Measurements from ENCODE around the gene KCNJ8.
"Not testable (repeated sequence)": the region's sequence is repeated elsewhere in the genome, so short reads cannot be mapped to it uniquely, and the experiment has no call there.

Gene KCNJ8

GRCh38 chr12:21806255-21806654, 31.7 kb upstream of the KCNJ8 start:
- Histone ChIP-seq H3K27me3 (ENCODE audit: control insufficient read depth, insufficient read depth, low read length) (no peaks in the 10 kb centered on the region), H3K4me3 (ENCODE audit: low read depth, low read length) (no peak overlapping the region), H3K4me1 (ENCODE audit: control insufficient read depth, insufficient read depth, low read length) (no peaks in the 10 kb centered on the region), H3K36me3 (ENCODE audit: control insufficient read depth, insufficient read depth, low read length) (no peaks in the 10 kb centered on the region), H3K9ac (ENCODE audit: low read depth, low read length) (no peak overlapping the region), H3K9me3 (ENCODE audit: control insufficient read depth, insufficient read depth, low read length) (no peaks in the 10 kb centered on the region)

- Histone ChIP-seq H3K4me1 (ENCODE audit: control insufficient read depth, insufficient read depth, low read length) (no peaks in the 10 kb centered on the region), H3K4me3 (ENCODE audit: low read depth, low read length) (no peak overlapping the region), H3K9ac (ENCODE audit: low read depth, low read length) (no peak overlapping the region)
Observed at GRCh38 chr12:21801522-21802288, 27.2 kb upstream of the KCNJ8 start.

GRCh38 chr12:21800011-21800410, 25.5 kb upstream of the KCNJ8 start:
- Histone ChIP-seq H3K36me3 (ENCODE audit: control insufficient read depth, insufficient read depth, low read length) (no peaks in the 10 kb centered on the region), H3K9me3 (ENCODE audit: control insufficient read depth, insufficient read depth, low read length) (no peaks in the 10 kb centered on the region), H3K4me1 (ENCODE audit: control insufficient read depth, insufficient read depth, low read length) (no peaks in the 10 kb centered on the region), H3K4me3 (ENCODE audit: low read depth, low read length) (no peak overlapping the region), H3K9ac (ENCODE audit: low read depth, low read length) (no peak overlapping the region), H3K27me3 (ENCODE audit: control insufficient read depth, insufficient read depth, low read length) (no peaks in the 10 kb centered on the region)

More at GRCh38 chr12:21801522-21802288, 27.2 kb upstream of the KCNJ8 start:
- no peaks in the 10 kb centered on the region for H3K27me3 ChIP-seq (ENCODE audit: control insufficient read depth, insufficient read depth, low read length)
- no peaks in the 10 kb centered on the region for H3K9me3 ChIP-seq (ENCODE audit: control insufficient read depth, insufficient read depth, low read length)
- no peaks in the 10 kb centered on the region for H3K36me3 ChIP-seq (ENCODE audit: control insufficient read depth, insufficient read depth, low read length)

- Histone ChIP-seq H3K9me3 (ENCODE audit: control insufficient read depth, insufficient read depth, low read length) (no peaks in the 10 kb centered on the region), H3K9ac (ENCODE audit: low read depth, low read length) (no peak overlapping the region), H3K4me3 (ENCODE audit: low read depth, low read length) (no peak overlapping the region), H3K36me3 (ENCODE audit: control insufficient read depth, insufficient read depth, low read length) (no peaks in the 10 kb centered on the region), H3K27me3 (ENCODE audit: control insufficient read depth, insufficient read depth, low read length) (no peaks in the 10 kb centered on the region), H3K4me1 (ENCODE audit: control insufficient read depth, insufficient read depth, low read length) (no peaks in the 10 kb centered on the region)
Observed at GRCh38 chr12:21797539-21797938, 23.0 kb upstream of the KCNJ8 start.

GRCh38 chr12:21795648-21796328, 21.3 kb upstream of the KCNJ8 start:
- Histone ChIP-seq H3K36me3 (ENCODE audit: control insufficient read depth, insufficient read depth, low read length) (no peaks in the 10 kb centered on the region), H3K4me3 (ENCODE audit: low read depth, low read length) (no peak overlapping the region), H3K9me3 (ENCODE audit: control insufficient read depth, insufficient read depth, low read length) (no peaks in the 10 kb centered on the region), H3K4me1 (ENCODE audit: control insufficient read depth, insufficient read depth, low read length) (no peaks in the 10 kb centered on the region), H3K27me3 (ENCODE audit: control insufficient read depth, insufficient read depth, low read length) (no peaks in the 10 kb centered on the region), H3K9ac (ENCODE audit: low read depth, low read length) (no peak overlapping the region)

- not testable (repeated sequence) for H3K9me3 ChIP-seq (ENCODE audit: control insufficient read depth, insufficient read depth, low read length); H3K9ac ChIP-seq (ENCODE audit: low read depth, low read length); H3K4me1 ChIP-seq (ENCODE audit: control insufficient read depth, insufficient read depth, low read length); H3K27me3 ChIP-seq (ENCODE audit: control insufficient read depth, insufficient read depth, low read length); H3K4me3 ChIP-seq (ENCODE audit: low read depth, low read length); H3K36me3 ChIP-seq (ENCODE audit: control insufficient read depth, insufficient read depth, low read length)
Observed at GRCh38 chr12:21794807-21795595, 20.5 kb upstream of the KCNJ8 start.

GRCh38 chr12:21789687-21790086, 15.2 kb upstream of the KCNJ8 start:
- not testable (repeated sequence) for H3K4me1 ChIP-seq (ENCODE audit: control insufficient read depth, insufficient read depth, low read length); H3K36me3 ChIP-seq (ENCODE audit: control insufficient read depth, insufficient read depth, low read length); H3K27me3 ChIP-seq (ENCODE audit: control insufficient read depth, insufficient read depth, low read length); H3K9me3 ChIP-seq (ENCODE audit: control insufficient read depth, insufficient read depth, low read length); H3K4me3 ChIP-seq (ENCODE audit: low read depth, low read length); H3K9ac ChIP-seq (ENCODE audit: low read depth, low read length)

- Histone ChIP-seq H3K9me3 (ENCODE audit: control insufficient read depth, insufficient read depth, low read length) (no peaks in the 10 kb centered on the region), H3K27me3 (ENCODE audit: control insufficient read depth, insufficient read depth, low read length) (no peaks in the 10 kb centered on the region)
Observed at GRCh38 chr12:21788089-21788983, 13.8 kb upstream of the KCNJ8 start.

GRCh38 chr12:21786041-21786531, 11.6 kb upstream of the KCNJ8 start:
- Histone ChIP-seq H3K27me3 (ENCODE audit: control insufficient read depth, insufficient read depth, low read length) (no peaks in the 10 kb centered on the region), H3K4me1 (ENCODE audit: control insufficient read depth, insufficient read depth, low read length) (no peaks in the 10 kb centered on the region), H3K9me3 (ENCODE audit: control insufficient read depth, insufficient read depth, low read length) (no peaks in the 10 kb centered on the region), H3K4me3 (ENCODE audit: low read depth, low read length) (no peak overlapping the region), H3K9ac (ENCODE audit: low read depth, low read length) (no peak overlapping the region), H3K36me3 (ENCODE audit: control insufficient read depth, insufficient read depth, low read length) (no peaks in the 10 kb centered on the region)

More at GRCh38 chr12:21788089-21788983, 13.8 kb upstream of the KCNJ8 start:
- Histone ChIP-seq H3K4me3 (ENCODE audit: low read depth, low read length) (no peak overlapping the region), H3K36me3 (ENCODE audit: control insufficient read depth, insufficient read depth, low read length) (no peaks in the 10 kb centered on the region), H3K4me1 (ENCODE audit: control insufficient read depth, insufficient read depth, low read length) (no peaks in the 10 kb centered on the region), H3K9ac (ENCODE audit: low read depth, low read length) (no peak overlapping the region)

GRCh38 chr12:21782723-21783122, 8.2 kb upstream of the KCNJ8 start:
- H3K36me3 ChIP-seq (ENCODE audit: control insufficient read depth, insufficient read depth, low read length); H3K27me3 ChIP-seq (ENCODE audit: control insufficient read depth, insufficient read depth, low read length); H3K4me3 ChIP-seq (ENCODE audit: low read depth, low read length); H3K9me3 ChIP-seq (ENCODE audit: control insufficient read depth, insufficient read depth, low read length); H3K9ac ChIP-seq (ENCODE audit: low read depth, low read length); H3K4me1 ChIP-seq (ENCODE audit: control insufficient read depth, insufficient read depth, low read length): not testable (repeated sequence)

GRCh38 chr12:21780786-21781185, 6.3 kb upstream of the KCNJ8 start:
- Histone ChIP-seq H3K4me1 (ENCODE audit: control insufficient read depth, insufficient read depth, low read length) (peaks cover 3% of the 10 kb centered on the region), H3K36me3 (ENCODE audit: control insufficient read depth, insufficient read depth, low read length) (no peaks in the 10 kb centered on the region), H3K9me3 (ENCODE audit: control insufficient read depth, insufficient read depth, low read length) (no peaks in the 10 kb centered on the region), H3K27me3 (ENCODE audit: control insufficient read depth, insufficient read depth, low read length) (peaks cover 6% of the 10 kb centered on the region), H3K9ac (ENCODE audit: low read depth, low read length) (no peak overlapping the region), H3K4me3 (ENCODE audit: low read depth, low read length) (no peak overlapping the region)

Measured in iPS-15b (cell line).